ENCODE data around the gene TOX2. TPM values are rescaled to one million over a fixed set of nuclear protein-coding genes. Genes with fewer than 3 reads are reported as not detected.

The TOX2 gene
- total RNA-seq, 1 experiment from 2014 or later: 85.4 TPM

GRCh38 chr20:44022464-44022863, 107.8 kb downstream of the TOX2 start:
- in situ Hi-C loops (cut with HindIII; ENCODE audit: low pct_unique_long_range_greater_than_20kb, low sequenced_read_pairs): no loop called here
- peaks cover 37% of the 10 kb centered on the region for H3K4me1 ChIP-seq (ENCODE audit: control insufficient read depth, insufficient read depth, low read length)
- H3K4me3 ChIP-seq (ENCODE audit: low read depth in 2 of 2, low read length in 2 of 2): no peak overlapping the region
- H3K27ac ChIP-seq (ENCODE audit: low read length): peak overlapping the region; percentile 61
- no TSS peak for BruUV-seq (replicated peaks)
- ChIA-PET CTCF (no interaction called here), POLR2A (no interaction called here)
- no peaks in the 10 kb centered on the region for H3K27me3 ChIP-seq (ENCODE audit: control insufficient read depth, insufficient read depth, low read length)
- ATAC-seq (no peak), DNase-seq (ENCODE audit: low read depth, low spot score) (no peak)
- H3K36me3 ChIP-seq (ENCODE audit: control insufficient read depth, insufficient read depth, low read length): no peaks in the 10 kb centered on the region
- H3K9me3 ChIP-seq (ENCODE audit: control insufficient read depth, insufficient read depth, low read depth, low read length): no peaks in the 10 kb centered on the region
- intact Hi-C loops (cut with micrococcal nuclease; ENCODE audit: unreplicated experiment): no loop called here
- TF ChIP-seq, protein P1, sequence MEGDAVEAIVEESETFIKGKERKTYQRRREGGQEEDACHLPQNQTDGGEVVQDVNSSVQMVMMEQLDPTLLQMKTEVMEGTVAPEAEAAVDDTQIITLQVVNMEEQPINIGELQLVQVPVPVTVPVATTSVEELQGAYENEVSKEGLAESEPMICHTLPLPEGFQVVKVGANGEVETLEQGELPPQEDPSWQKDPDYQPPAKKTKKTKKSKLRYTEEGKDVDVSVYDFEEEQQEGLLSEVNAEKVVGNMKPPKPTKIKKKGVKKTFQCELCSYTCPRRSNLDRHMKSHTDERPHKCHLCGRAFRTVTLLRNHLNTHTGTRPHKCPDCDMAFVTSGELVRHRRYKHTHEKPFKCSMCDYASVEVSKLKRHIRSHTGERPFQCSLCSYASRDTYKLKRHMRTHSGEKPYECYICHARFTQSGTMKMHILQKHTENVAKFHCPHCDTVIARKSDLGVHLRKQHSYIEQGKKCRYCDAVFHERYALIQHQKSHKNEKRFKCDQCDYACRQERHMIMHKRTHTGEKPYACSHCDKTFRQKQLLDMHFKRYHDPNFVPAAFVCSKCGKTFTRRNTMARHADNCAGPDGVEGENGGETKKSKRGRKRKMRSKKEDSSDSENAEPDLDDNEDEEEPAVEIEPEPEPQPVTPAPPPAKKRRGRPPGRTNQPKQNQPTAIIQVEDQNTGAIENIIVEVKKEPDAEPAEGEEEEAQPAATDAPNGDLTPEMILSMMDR (IDR thresholded peaks at IDR 0.05): no peak
- TF ChIP-seq, protein P2, sequence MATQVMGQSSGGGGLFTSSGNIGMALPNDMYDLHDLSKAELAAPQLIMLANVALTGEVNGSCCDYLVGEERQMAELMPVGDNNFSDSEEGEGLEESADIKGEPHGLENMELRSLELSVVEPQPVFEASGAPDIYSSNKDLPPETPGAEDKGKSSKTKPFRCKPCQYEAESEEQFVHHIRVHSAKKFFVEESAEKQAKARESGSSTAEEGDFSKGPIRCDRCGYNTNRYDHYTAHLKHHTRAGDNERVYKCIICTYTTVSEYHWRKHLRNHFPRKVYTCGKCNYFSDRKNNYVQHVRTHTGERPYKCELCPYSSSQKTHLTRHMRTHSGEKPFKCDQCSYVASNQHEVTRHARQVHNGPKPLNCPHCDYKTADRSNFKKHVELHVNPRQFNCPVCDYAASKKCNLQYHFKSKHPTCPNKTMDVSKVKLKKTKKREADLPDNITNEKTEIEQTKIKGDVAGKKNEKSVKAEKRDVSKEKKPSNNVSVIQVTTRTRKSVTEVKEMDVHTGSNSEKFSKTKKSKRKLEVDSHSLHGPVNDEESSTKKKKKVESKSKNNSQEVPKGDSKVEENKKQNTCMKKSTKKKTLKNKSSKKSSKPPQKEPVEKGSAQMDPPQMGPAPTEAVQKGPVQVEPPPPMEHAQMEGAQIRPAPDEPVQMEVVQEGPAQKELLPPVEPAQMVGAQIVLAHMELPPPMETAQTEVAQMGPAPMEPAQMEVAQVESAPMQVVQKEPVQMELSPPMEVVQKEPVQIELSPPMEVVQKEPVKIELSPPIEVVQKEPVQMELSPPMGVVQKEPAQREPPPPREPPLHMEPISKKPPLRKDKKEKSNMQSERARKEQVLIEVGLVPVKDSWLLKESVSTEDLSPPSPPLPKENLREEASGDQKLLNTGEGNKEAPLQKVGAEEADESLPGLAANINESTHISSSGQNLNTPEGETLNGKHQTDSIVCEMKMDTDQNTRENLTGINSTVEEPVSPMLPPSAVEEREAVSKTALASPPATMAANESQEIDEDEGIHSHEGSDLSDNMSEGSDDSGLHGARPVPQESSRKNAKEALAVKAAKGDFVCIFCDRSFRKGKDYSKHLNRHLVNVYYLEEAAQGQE (IDR thresholded peaks at IDR 0.05; ENCODE audit: insufficient read depth in 1 of 2, low read depth in 2 of 2, low read length in 1 of 2): no peak
- no peak for TF ChIP-seq POLR2AphosphoS5 (IDR thresholded peaks at IDR 0.05; ENCODE audit: low read depth, low read length)
- TF ChIP-seq SIN3A (IDR thresholded peaks at IDR 0.05; ENCODE audit: borderline replicate concordance, insufficient read depth, low read depth, low read length): no peak
- TF ChIP-seq TCF7L2 (IDR thresholded peaks at IDR 0.05; ENCODE audit: low read depth, low read length): no peak

DNA sequence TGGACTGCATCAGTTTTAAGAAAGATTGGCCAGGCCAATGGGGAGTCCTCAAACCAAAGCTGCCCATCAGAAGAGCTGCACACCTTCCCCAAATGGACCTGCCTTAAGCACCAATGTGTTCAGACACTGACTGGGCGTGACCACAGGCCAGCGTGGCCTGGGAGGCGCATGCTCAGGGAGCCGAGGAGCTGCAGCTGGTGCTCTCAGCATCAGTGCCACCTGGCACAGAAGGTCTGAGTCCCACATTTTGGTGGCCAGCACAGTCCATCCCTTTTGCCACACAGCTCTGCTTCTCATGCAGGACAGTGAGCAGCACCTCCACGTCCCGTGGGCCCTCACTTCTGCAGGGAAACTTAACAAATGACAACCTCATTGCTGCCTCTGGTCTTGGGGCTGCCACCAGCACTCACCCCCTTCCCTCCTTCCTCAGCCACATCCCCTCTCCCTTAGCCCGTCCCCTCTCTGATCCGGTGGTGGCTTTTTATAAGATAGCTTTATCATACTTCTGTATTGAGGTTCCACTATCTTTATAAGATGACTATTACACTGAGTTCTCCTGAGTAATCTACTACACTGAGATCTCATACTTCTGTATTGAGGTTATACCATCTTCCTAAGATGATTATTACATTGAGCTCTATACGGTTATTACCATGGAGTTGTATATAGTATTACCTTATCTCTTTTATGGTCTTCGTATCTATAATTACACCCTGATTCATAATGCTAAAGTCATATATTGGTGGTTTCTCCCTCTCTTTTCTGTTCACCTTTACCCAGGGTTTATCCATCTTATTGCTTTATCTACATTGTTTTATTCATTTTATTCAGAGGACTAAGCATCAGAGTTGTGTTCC, 109.1 kb downstream of the TOX2 start:
- no peak for TF ChIP-seq SIN3A (IDR thresholded peaks at IDR 0.05; ENCODE audit: borderline replicate concordance, insufficient read depth, low read depth, low read length)
- TF ChIP-seq, protein P2 (IDR thresholded peaks at IDR 0.05; ENCODE audit: insufficient read depth in 1 of 2, low read depth in 2 of 2, low read length in 1 of 2): no peak
- intact Hi-C loops (cut with micrococcal nuclease; ENCODE audit: unreplicated experiment): no loop called here
- Histone ChIP-seq H3K4me3 (ENCODE audit: low read depth in 2 of 2, low read length in 2 of 2) (no peak overlapping the region), H3K9me3 (ENCODE audit: control insufficient read depth, insufficient read depth, low read depth, low read length) (no peaks in the 10 kb centered on the region), H3K27ac (ENCODE audit: low read length) (no peak overlapping the region; the same call in 1 of the 2 replicates), H3K4me1 (ENCODE audit: control insufficient read depth, insufficient read depth, low read length) (peaks cover 27% of the 10 kb centered on the region), H3K27me3 (ENCODE audit: control insufficient read depth, insufficient read depth, low read length) (no peaks in the 10 kb centered on the region), H3K36me3 (ENCODE audit: control insufficient read depth, insufficient read depth, low read length) (no peaks in the 10 kb centered on the region)
- ChIA-PET CTCF (no interaction called here), POLR2A (no interaction called here)
- ATAC-seq: 0 out of 2 replicates have a peak, but pooled peaks have one; percentile 4
- no TSS peak for BruUV-seq (replicated peaks)
- no peak for DNase-seq (ENCODE audit: low read depth, low spot score)
- in situ Hi-C loops (cut with HindIII; ENCODE audit: low pct_unique_long_range_greater_than_20kb, low sequenced_read_pairs): no loop called here

Data from Panc1 (cell line).